H1 (cell line): ENCODE measurements around the gene HUWE1. TPM values are rescaled to one million over a fixed set of nuclear protein-coding genes. Genes with fewer than 3 reads are reported as not detected.

Experiments
- microRNA counts: library from miRNA; unstranded; fragments of <30 nt; microRNA quantifications from one replicate; lab custom pipeline; 2015
- microRNA-seq, 2 experiments: library from miRNA; unstranded; fragments of <30 nt; microRNA quantifications; one replicate each; pipeline versions ENCODE4 to v1.2.0, GENCODE V29; 2016 to 2020; ENCODE audit warnings: borderline microRNAs expressed in 2 of 2, borderline number of aligned reads in 2 of 2, borderline replicate concordance in 1 of 2
- polyA plus RNA-seq, 7 experiments: library from polyadenylated mRNA; depleted of rRNA in 3 of 7; stranded (reverse) in 5 of 7; unstranded in 2 of 7; fragments of >200 nt in 5 of 7; fragments of 200-250 nt in 2 of 7; gene quantifications; 1 replicate in 5 of 7; 2 replicates in 1 of 7; 4 replicates in 1 of 7; pipeline versions ENCODE4 v1.2.1 to v1.2.3, GENCODE V29; 2011 to 2013; ENCODE audit warnings: missing spikeins in 2 of 7, mixed read lengths in 2 of 7
- small RNA-seq: library from polyadenylated mRNA; stranded (forward); fragments of <200 nt; extraction: miRNeasy Mini kit (QIAGEN cat#:217004); gene quantifications from one replicate; pipeline ENCODE3, GENCODE V24; 2013; ENCODE audit not compliant: insufficient read depth
- total RNA-seq: library from RNA; stranded (reverse); fragmentation: NEBNext Ultra II Directional; extraction: Animal tissue kit (Norgen Biotek cat#: 25700); gene quantifications from 2 replicates; pipeline ENCODE4 v1.2.1, GENCODE V29; 2021

Gene HUWE1
- total and polyA plus RNA-seq, 2 of the 8 experiments (the other 6 are each of a cell fraction or from before 2014, with no cell fraction given), result 114 to 252 TPM

MicroRNAs encoded within 50 kb of the gene (microRNA counts, 767-probe panel; counts per million panel counts)
- 879 counts per million, percentile 95 among the panel's probes with 10 or more counts for microRNA hsa-miR-98 (lab: Ali Mortazavi, UCI)

Small RNAs within 50 kb of the gene (microRNA-seq; reads per million reads assigned to microRNA genes)
- 8.3 to 12.6 reads per million in 2 experiments for gene MIR98
- gene MIRLET7F2, result 0.92 to 6.5 reads per million in 2 experiments

Small RNAs within 50 kb of the gene (small RNA-seq; reads per million reads assigned to genes)
- gene MIR98 (7.4 reads per million, percentile 75 among the genes with 10 or more reads in this experiment), gene MIRLET7F2 (22.8 reads per million, percentile 93 among the genes with 10 or more reads in this experiment)
